Fibroblast of lung (primary cell): Measurements from ENCODE around the gene TUBGCP6.

Experiments
- EZH2 ChIP-seq: IDR thresholded peaks from 2 replicates; pipeline ENCODE4 v1.5.1; 2012; ENCODE audit warnings: low read length, control low read depth, mild to moderate bottlenecking; ENCODE audit errors: missing control alignments
- TF ChIP-seq, protein P1 (sequence below), 2 donors: IDR thresholded peaks in 1 of 2; conservative IDR thresholded peaks in 1 of 2; 1 replicate in 1 of 2; 2 replicates in 1 of 2; pipeline ENCODE4 v1.5.1; 2011 to 2012; ENCODE audit warnings: low read length in 2 of 2, control low read depth in 1 of 2, inconsistent platforms in 1 of 2, low read depth in 1 of 2, mild to moderate bottlenecking in 1 of 2

DNA sequence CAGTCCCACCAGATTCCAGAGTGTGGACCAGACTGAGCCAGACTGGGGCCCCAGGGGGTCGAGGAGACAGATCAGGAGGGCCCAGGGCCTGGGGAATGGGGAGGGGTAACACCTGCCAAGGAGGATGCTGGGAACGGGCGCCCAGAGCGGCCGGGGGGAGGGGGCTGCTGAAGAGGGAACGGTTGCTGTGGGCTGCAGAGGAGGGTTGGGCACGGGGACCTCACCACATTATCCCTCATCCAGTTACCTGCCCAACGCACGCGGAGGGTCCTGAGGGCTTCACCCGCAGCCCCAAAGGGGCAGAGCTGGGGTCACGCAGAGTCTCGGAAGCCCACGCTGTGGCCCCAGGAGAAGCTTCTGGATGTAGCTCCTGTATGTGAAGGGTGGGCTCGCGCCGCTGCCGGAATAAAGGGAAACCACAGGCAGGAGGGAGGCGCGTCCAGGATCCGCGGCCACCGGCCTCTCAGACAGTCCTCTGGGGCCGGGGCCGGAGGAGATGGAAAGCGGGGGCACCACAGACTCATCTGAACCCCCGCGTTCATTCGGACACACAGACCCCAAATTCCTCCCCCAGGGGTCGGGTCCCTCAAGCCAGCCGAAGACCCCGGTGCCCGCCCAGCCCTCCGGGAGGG lies 44.9 kb downstream of the TUBGCP6 start:
- TF ChIP-seq, protein P1, sequence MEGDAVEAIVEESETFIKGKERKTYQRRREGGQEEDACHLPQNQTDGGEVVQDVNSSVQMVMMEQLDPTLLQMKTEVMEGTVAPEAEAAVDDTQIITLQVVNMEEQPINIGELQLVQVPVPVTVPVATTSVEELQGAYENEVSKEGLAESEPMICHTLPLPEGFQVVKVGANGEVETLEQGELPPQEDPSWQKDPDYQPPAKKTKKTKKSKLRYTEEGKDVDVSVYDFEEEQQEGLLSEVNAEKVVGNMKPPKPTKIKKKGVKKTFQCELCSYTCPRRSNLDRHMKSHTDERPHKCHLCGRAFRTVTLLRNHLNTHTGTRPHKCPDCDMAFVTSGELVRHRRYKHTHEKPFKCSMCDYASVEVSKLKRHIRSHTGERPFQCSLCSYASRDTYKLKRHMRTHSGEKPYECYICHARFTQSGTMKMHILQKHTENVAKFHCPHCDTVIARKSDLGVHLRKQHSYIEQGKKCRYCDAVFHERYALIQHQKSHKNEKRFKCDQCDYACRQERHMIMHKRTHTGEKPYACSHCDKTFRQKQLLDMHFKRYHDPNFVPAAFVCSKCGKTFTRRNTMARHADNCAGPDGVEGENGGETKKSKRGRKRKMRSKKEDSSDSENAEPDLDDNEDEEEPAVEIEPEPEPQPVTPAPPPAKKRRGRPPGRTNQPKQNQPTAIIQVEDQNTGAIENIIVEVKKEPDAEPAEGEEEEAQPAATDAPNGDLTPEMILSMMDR (conservative IDR thresholded peaks at IDR 0.05 in 1 of 2, IDR thresholded peaks at IDR 0.05 in 1 of 2; ENCODE audit: low read depth in 1 of 2, low read length in 2 of 2): no peak
- TF ChIP-seq EZH2: no peak
